Ectodermal cell (in vitro differentiated cells): ENCODE measurements around the gene APH1B.

ENCODE experiments used
- H3K27ac ChIP-seq: 2 replicates; pipeline ENCODE4 v1.7.0; 2013; ENCODE audit warnings: mild to moderate bottlenecking, low read depth, low read length; ENCODE audit not compliant: insufficient read depth, poor library complexity, severe bottlenecking
- H3K27me3 ChIP-seq: 2 replicates; pipeline ENCODE4 v1.7.0; 2013; ENCODE audit warnings: mild to moderate bottlenecking, low read length; ENCODE audit not compliant: insufficient read depth, control insufficient read depth, poor library complexity, severe bottlenecking
- H3K36me3 ChIP-seq: one replicate; pipeline ENCODE4 v1.7.0; 2013; ENCODE audit warnings: low read length; ENCODE audit not compliant: control insufficient read depth, insufficient read depth
- H3K4me1 ChIP-seq: one replicate; pipeline ENCODE4 v1.7.0; 2013; ENCODE audit warnings: low read length; ENCODE audit not compliant: control insufficient read depth, insufficient read depth
- H3K4me3 ChIP-seq: 2 replicates; pipeline ENCODE4 v1.7.0; 2013; ENCODE audit warnings: low read depth, low read length, control low read depth; ENCODE audit not compliant: insufficient read depth
- H3K9me3 ChIP-seq: 2 replicates; pipeline ENCODE4 v1.7.0; 2013; ENCODE audit warnings: mild to moderate bottlenecking, low read length, moderate library complexity; ENCODE audit not compliant: control insufficient read depth
- WGBS, 2 experiments: methylation state at CpG; one replicate each; pipeline ENCODE4 v1.1.7; 2013; ENCODE audit warnings: missing lambda C conversion rate in 2 of 2; 5-methylcytosine and 5-hydroxymethylcytosine counted together

Gene APH1B

DNA sequence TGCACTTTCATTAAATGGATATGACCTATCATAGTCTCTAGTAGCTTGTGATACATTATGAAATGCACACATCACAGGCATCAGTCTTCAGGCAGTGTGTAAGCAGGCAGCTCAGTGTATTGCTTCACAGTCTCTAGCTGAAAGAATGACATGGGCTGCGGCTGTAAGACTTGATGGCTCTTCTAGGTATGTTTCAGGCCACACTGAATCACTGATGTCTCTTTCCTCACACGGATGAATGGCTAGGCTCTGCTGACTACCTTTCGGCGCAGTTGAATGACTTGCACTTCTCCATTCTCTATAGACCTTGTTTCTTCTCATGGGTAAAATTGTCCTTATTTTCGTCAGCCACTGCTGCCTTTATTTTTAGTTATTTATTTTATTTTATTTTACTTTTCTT is 15.4 kb downstream of the APH1B start:
- WGBS, 2 experiments = 97 to 99% methylated on average over 4 of the region's 5 CpGs
- H3K4me1 ChIP-seq = no peaks in the 10 kb centered on the region
- no peak overlapping the region for H3K4me3 ChIP-seq
- no peaks in the 10 kb centered on the region for H3K9me3 ChIP-seq
- H3K27me3 ChIP-seq = no peaks in the 10 kb centered on the region
- H3K27ac ChIP-seq = no peak overlapping the region
- H3K36me3 ChIP-seq = no peaks in the 10 kb centered on the region

DNA sequence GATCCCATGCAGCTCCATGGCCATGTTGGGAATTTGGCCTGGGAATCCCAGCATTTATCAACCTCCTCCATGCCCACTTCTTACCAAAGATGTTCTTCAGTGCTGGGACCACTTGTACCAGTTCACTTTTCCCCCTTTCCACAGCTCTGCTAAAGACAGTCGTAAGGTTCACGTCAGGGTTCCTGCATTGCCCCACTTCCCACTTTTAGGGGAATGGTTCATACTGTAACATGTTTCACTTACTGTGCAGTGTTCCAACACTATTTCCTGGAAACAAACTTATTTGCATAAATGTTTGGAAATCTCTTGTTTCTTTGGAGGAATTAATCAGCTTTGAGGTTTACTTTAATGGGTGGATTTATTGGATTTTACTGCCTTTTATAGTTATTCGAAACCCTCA is 17.0 kb downstream of the APH1B start:
- Histone ChIP-seq H3K4me1 (no peaks in the 10 kb centered on the region), H3K9me3 (no peaks in the 10 kb centered on the region), H3K36me3 (no peaks in the 10 kb centered on the region), H3K4me3 (no peak overlapping the region), H3K27me3 (no peaks in the 10 kb centered on the region), H3K27ac (no peak overlapping the region)
- WGBS, 2 experiments = 91 to 100% methylated on average over 3 of the region's 3 CpGs

DNA sequence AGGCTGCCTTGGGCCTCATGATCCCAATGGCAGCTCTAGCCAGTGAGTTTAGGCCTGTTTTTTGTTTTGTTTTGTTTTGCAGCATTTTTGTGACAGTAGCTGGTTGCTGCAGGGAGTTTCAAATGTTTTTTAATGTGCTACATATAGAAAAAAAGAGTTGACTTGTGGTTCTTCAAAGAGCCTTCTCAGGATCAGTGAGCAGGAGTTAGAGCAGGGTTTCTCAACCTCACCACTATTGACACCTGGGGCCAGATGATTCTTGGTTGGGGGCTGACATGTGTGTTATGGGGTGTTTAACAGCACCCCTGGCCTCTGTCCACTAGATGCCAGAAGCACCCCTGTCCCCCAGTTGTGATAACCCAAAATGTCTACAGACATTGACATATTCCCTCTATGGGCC is 17.9 kb downstream of the APH1B start:
- Histone ChIP-seq H3K36me3 (no peaks in the 10 kb centered on the region), H3K4me1 (no peaks in the 10 kb centered on the region), H3K9me3 (no peaks in the 10 kb centered on the region), H3K27ac (no peak overlapping the region), H3K4me3 (no peak overlapping the region), H3K27me3 (no peaks in the 10 kb centered on the region)

DNA sequence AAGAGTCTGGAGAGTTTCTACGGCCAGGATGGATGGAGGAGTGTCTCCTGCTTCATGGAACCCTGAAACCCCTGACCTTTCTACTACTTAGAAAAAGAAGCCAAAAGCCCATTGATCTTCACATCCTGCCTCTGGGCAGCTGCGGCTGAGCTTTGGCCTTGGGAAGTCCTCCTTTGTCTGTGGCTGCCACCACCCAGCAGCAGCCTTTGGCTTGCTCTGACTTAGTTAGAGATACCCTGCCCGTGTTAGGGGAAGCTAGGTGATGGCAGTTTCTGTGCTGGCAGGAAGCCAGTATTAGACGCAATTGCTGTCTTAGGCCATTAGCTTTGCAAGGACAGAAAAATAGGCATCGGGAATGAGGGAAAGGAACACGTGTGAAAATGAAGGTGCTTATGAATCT is 18.8 kb downstream of the APH1B start:
- Histone ChIP-seq H3K27me3 (no peaks in the 10 kb centered on the region), H3K4me1 (no peaks in the 10 kb centered on the region), H3K4me3 (no peak overlapping the region), H3K9me3 (no peaks in the 10 kb centered on the region), H3K36me3 (no peaks in the 10 kb centered on the region), H3K27ac (no peak overlapping the region)
- 86 to 88% methylated on average over 6 of the region's 6 CpGs for WGBS, 2 experiments

DNA sequence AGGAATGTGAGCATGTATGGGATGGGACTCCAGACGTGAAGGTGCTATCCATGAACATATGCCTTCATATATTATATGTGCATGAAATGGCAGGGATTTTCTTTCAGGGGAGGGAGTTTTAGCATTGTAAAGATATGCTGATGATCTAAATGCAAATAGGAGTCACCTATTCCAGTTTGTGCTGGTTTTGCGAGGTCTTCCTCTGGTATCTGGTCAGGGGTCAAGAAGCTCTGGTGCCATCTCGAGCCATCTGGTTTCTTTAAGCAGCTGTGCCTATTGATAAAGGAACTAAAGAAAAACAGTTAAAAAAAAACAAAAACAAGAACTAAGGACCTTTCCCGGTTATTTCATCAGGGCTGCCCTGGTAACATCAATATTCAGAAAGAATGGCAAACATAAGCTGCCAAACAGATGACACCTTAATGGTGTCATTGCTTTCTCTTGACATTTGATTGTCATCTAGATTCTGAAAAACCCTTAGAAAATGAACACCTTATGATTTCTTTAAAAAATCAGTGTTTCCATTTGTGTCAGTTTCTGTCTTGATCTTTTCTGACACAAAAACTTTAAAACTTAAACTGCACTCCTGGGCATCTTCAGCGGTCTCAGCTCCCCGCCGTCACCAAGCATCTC is 22.7 kb downstream of the APH1B start:
- no peaks in the 10 kb centered on the region for H3K9me3 ChIP-seq
- H3K4me1 ChIP-seq = no peaks in the 10 kb centered on the region
- H3K4me3 ChIP-seq = no peak overlapping the region
- H3K36me3 ChIP-seq = no peaks in the 10 kb centered on the region
- WGBS, 2 experiments = 94 to 96% methylated on average over 7 of the region's 7 CpGs
- no peak overlapping the region for H3K27ac ChIP-seq
- H3K27me3 ChIP-seq = no peaks in the 10 kb centered on the region

DNA sequence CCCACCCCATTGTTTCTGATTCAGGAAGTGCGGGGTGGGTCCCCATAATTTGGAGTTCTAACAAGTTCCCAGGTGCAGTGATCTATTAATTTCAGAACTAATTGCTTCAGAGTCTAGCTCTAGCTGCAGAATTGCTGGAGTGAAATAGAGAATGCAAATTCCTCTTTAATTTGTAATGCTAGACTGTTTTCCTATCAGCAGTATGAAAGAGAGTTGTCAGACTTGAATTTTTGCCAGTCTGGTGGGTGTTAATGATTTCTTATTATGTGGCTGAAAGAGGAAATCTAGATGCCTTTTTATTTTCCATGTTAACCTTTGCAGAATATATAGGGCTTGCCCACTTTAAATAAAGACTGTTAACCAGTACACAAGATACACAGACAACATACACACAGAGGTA is 23.7 kb downstream of the APH1B start:
- H3K4me3 ChIP-seq = no peak overlapping the region
- no peaks in the 10 kb centered on the region for H3K9me3 ChIP-seq
- no peaks in the 10 kb centered on the region for H3K36me3 ChIP-seq
- no peaks in the 10 kb centered on the region for H3K27me3 ChIP-seq
- H3K27ac ChIP-seq = no peak overlapping the region
- H3K4me1 ChIP-seq = no peaks in the 10 kb centered on the region
- 94 to 100% methylated on average over 1 of the region's 1 CpG for WGBS, 2 experiments

DNA sequence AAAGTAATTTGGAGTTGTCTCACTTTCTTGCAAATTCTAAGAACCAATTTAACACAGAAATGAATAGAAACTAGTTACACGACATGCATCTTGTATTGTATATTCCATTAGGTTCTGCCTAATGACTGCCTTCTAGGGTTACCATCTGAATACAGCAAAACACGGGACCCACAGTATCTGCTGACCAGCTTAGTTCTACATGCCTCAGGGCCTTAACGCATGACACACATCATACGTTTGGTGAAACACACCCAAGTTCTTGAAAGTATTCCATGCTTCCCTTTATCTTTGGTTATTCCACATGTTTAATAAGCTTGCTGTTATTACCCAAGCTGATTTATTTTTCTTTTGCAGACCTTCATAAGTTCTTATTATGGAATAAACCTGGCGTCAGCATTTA is 27.9 kb downstream of the APH1B start:
- WGBS, 2 experiments = 94 to 95% methylated on average over 5 of the region's 5 CpGs
- no peaks in the 10 kb centered on the region for H3K9me3 ChIP-seq
- no peak overlapping the region for H3K4me3 ChIP-seq
- no peaks in the 10 kb centered on the region for H3K36me3 ChIP-seq
- H3K4me1 ChIP-seq = no peaks in the 10 kb centered on the region
- H3K27ac ChIP-seq = no peak overlapping the region
- no peaks in the 10 kb centered on the region for H3K27me3 ChIP-seq

DNA sequence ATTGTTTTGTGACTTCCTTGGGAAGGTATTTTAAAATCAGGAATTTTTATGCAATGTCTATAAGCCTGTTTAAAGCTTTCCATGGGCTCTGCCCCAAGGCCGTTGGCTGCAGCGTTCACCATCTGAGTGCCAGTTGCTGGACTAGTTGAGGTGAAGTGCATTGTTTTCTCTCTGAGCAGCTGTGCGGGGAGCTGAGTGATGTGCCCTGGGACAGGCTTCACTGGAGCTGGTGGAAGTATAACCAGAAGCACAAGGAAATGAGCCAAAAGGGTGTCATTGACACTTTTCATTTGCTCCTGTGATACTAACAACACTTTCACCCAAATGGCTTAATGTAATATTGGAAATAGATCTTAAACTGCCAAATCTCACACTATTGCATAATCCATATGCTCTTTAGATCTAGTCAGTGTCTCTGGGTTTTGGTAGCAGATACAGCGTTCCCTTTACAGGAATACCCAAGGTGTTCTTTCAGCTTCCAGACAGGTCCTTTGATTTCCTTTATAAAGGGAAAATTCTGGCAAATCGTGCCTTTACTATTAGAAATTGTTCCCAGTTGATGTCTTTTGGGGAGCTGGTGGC is 29.2 kb downstream of the APH1B start:
- 93 to 94% methylated on average over 5 of the region's 5 CpGs for WGBS, 2 experiments
- Histone ChIP-seq H3K4me3 (no peak overlapping the region), H3K9me3 (no peaks in the 10 kb centered on the region), H3K27ac (no peak overlapping the region), H3K4me1 (no peaks in the 10 kb centered on the region), H3K36me3 (no peaks in the 10 kb centered on the region), H3K27me3 (no peaks in the 10 kb centered on the region)

DNA sequence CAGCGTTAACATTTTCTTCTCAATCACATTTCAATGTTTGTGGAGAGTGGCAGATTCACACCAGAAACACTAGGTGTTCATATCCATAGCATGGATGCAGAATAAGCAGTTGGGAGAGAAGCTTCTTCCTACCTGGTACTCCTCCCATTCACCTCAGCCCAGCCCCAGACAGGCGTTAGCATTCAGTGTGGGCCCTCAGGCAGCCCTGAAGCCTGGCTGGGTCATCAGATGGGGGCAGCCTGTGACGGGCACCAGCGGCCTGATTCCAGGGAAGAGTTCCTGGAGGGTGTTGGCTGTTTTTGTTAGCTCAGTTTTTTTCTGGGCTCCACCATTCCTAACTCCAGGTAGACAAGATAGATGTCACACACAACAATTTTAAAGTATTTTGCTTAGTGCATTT is 31.1 kb downstream of the APH1B start:
- no peaks in the 10 kb centered on the region for H3K4me1 ChIP-seq
- no peak overlapping the region for H3K4me3 ChIP-seq
- H3K9me3 ChIP-seq = no peaks in the 10 kb centered on the region
- WGBS, 2 experiments = 74 to 75% methylated on average over 4 of the region's 4 CpGs
- no peaks in the 10 kb centered on the region for H3K27me3 ChIP-seq
- H3K36me3 ChIP-seq = no peaks in the 10 kb centered on the region
- no peak overlapping the region for H3K27ac ChIP-seq

DNA sequence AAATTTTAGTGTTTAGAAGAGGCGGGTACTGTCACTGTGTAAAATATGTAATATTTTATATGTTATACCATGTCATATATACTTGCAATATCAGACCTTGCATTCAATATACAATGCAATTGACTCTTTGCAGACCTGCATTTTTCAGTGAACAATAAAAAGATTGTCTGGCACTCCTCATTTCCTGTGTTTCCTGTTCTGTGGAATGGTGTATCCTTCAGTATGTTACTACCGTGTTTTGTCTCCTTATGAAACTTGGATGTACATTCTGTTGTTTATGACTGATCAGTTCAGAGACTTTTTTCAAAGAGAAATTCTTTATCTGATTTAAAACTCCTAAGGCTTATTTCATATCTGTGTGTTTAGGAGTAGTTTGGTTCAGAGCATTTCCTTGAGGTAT is 31.5 kb downstream of the APH1B start:
- Histone ChIP-seq H3K27me3 (no peaks in the 10 kb centered on the region), H3K4me1 (no peaks in the 10 kb centered on the region), H3K27ac (no peak overlapping the region), H3K9me3 (no peaks in the 10 kb centered on the region), H3K36me3 (no peaks in the 10 kb centered on the region), H3K4me3 (no peak overlapping the region)
- 94 to 100% methylated on average over 1 of the region's 2 CpGs for WGBS, 2 experiments

DNA sequence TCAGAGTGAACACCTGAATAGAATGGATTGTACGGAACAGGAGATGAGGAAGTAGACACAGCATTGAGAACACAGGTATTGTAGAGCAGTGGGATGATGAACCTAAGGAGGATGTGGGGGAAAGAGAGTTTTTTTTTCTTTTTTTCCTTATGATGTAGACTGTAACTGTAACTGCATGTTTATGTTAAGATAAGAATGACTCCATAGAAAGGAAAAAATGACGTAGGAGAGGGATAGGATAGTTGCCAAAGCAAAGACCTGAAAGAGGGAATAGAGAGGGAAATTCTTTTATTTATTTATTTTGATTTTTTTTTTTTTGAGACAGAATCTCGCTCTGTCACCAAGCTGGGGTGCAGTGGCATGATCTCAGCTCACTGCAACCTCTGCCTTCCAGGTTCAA is 33.2 kb downstream of the APH1B start:
- Histone ChIP-seq H3K4me1 (no peaks in the 10 kb centered on the region), H3K9me3 (no peaks in the 10 kb centered on the region), H3K36me3 (no peaks in the 10 kb centered on the region), H3K4me3 (no peak overlapping the region), H3K27ac (no peak overlapping the region), H3K27me3 (no peaks in the 10 kb centered on the region)
- 96 to 97% methylated on average over 3 of the region's 3 CpGs for WGBS, 2 experiments
